SK-N-SH (cell line): ENCODE results near the gene DDAH2. TPM values are rescaled to one million over a fixed set of nuclear protein-coding genes. Genes with fewer than 3 reads are reported as not detected.

Source experiments
- CTCF ChIA-PET: fragments of 300-600, 350-600 bp; formaldehyde crosslinking; extraction: SDS; loops from one replicate; lab custom pipeline; 2021; lab: Yijun Ruan, JAX
- POLR2A ChIA-PET: fragments of 350-600 bp; sonication (Branson Sonifier 250); formaldehyde crosslinking; extraction: SDS; loops from one replicate; lab custom pipeline; 2020; ENCODE audit warnings: antibody characterized with exemption, inconsistent platforms; lab: Yijun Ruan, JAX
- DNase-seq: peaks from one replicate; pipeline ENCODE4 v3.0.0; 2012
- H2AFZ ChIP-seq: fragments of 200-600 bp; sonication (generic); 2 replicates; pipeline ENCODE4 v1.8.1; 2016; ENCODE audit warnings: antibody characterized with exemption, mild to moderate bottlenecking, low read depth
- H3F3A ChIP-seq: fragments of 200-600 bp; sonication (generic); replicated peaks from 2 replicates; pipeline ENCODE3; 2016; ENCODE audit warnings: antibody characterized with exemption, mild to moderate bottlenecking; ENCODE audit not compliant: insufficient read depth
- H3K27ac ChIP-seq, 2 experiments: fragments of 200-500 bp in 1 of 2; fragments of 200-600 bp in 1 of 2; sonication (Bioruptor generic) in 1 of 2; sonication (generic), shearing (Covaris generic) in 1 of 2; 2 replicates each; pipeline versions ENCODE4 v1.5.1 to v1.6.1; 2014 to 2016; ENCODE audit warnings: low read depth in 2 of 2, inconsistent platforms in 1 of 2, low read length in 1 of 2, mild to moderate bottlenecking in 1 of 2, mixed read lengths in 1 of 2
- H3K27me3 ChIP-seq: fragments of 200-600 bp; sonication (generic), shearing (Covaris generic); 2 replicates; pipeline ENCODE4 v1.6.1; 2016; ENCODE audit warnings: mixed run types; ENCODE audit not compliant: insufficient read depth
- H3K36me3 ChIP-seq, 2 experiments: fragments of 200-500 bp in 1 of 2; fragments of 200-600 bp in 1 of 2; sonication (Bioruptor generic) in 1 of 2; sonication (generic) in 1 of 2; replicated peaks in 1 of 2; 2 replicates each; pipeline versions ENCODE3 to v1.5.1; 2014 to 2016; ENCODE audit warnings: low read length in 1 of 2, mild to moderate bottlenecking in 1 of 2; ENCODE audit not compliant: insufficient read depth in 2 of 2, control insufficient read depth in 1 of 2
- H3K4me1 ChIP-seq, 2 experiments: fragments of 200-500 bp in 1 of 2; fragments of 200-600 bp in 1 of 2; sonication (Bioruptor generic) in 1 of 2; sonication (generic), shearing (Covaris generic) in 1 of 2; 2 replicates each; pipeline versions ENCODE4 v1.5.1 to v1.6.1; 2014 to 2016; ENCODE audit warnings: low read depth in 1 of 2, low read length in 1 of 2, mixed run types in 1 of 2; ENCODE audit not compliant: insufficient read depth in 2 of 2, control insufficient read depth in 1 of 2
- H3K4me2 ChIP-seq: fragments of 200-600 bp; sonication (generic), shearing (Covaris generic); 2 replicates; pipeline ENCODE4 v1.6.1; 2017; ENCODE audit warnings: mixed run types
- H3K4me3 ChIP-seq, 2 experiments: fragments of 200-500 bp in 1 of 2; fragments of 200-600 bp in 1 of 2; sonication (Bioruptor generic) in 1 of 2; sonication (generic), shearing (Covaris generic) in 1 of 2; 2 replicates each; pipeline versions ENCODE4 v1.5.1 to v1.8.1; 2014 to 2016; ENCODE audit warnings: low read depth in 2 of 2, inconsistent platforms in 1 of 2, low read length in 1 of 2, mild to moderate bottlenecking in 1 of 2, mixed read lengths in 1 of 2, moderate library complexity in 1 of 2
- H3K79me2 ChIP-seq: fragments of 200-600 bp; sonication (generic); 2 replicates; pipeline ENCODE4 v1.8.1; 2017; ENCODE audit warnings: mild to moderate bottlenecking; ENCODE audit not compliant: insufficient read depth
- H3K9ac ChIP-seq: fragments of 200-600 bp; sonication (generic); 2 replicates; pipeline ENCODE4 v1.6.1; 2017; ENCODE audit warnings: mixed run types
- H3K9me2 ChIP-seq: fragments of 200-600 bp; sonication (generic); 2 replicates; pipeline ENCODE4 v1.6.1; 2017; ENCODE audit warnings: mixed run types
- H3K9me3 ChIP-seq: fragments of 200-600 bp; sonication (generic); 2 replicates; pipeline ENCODE4 v1.6.1; 2017; ENCODE audit warnings: mixed run types, mild to moderate bottlenecking, moderate library complexity
- H4K20me1 ChIP-seq: fragments of 200-600 bp; sonication (generic); 2 replicates; pipeline ENCODE4 v1.6.1; 2017; ENCODE audit warnings: mild to moderate bottlenecking, mixed run types; ENCODE audit not compliant: insufficient read depth
- CHD2 ChIP-seq: fragments of 150-350 bp; IDR thresholded peaks from 2 replicates; pipeline ENCODE4 v1.6.1; 2018; ENCODE audit warnings: low read length; ENCODE audit not compliant: partially characterized antibody
- CTCF ChIP-seq: fragments of 200-600 bp; sonication (generic); IDR thresholded peaks from 2 replicates; pipeline ENCODE4 v1.6.1; 2017; ENCODE audit warnings: antibody characterized with exemption, mild to moderate bottlenecking, moderate library complexity
- ELF1 ChIP-seq: IDR thresholded peaks from 2 replicates; pipeline ENCODE4 v1.4.0; 2012
- EP300 ChIP-seq, 2 experiments: IDR thresholded peaks; 2 replicates each; pipeline versions ENCODE4 v1.4.0 to v1.6.1; 2012; ENCODE audit warnings: borderline replicate concordance in 1 of 2, low read depth in 1 of 2, low read length in 1 of 2
- EZH2phosphoT487 ChIP-seq: fragments of 200-600 bp; sonication (generic); IDR thresholded peaks from 2 replicates; pipeline ENCODE4 v1.6.1; 2017; ENCODE audit warnings: low read depth, mixed run types, mild to moderate bottlenecking, antibody characterized with exemption, moderate library complexity, borderline replicate concordance
- GABPA ChIP-seq: IDR thresholded peaks from 2 replicates; pipeline ENCODE4 v1.4.0; 2012; ENCODE audit warnings: low read depth, mild to moderate bottlenecking
- JUND ChIP-seq: IDR thresholded peaks from 2 replicates; pipeline ENCODE4 v1.4.0; 2012
- MEF2A ChIP-seq: IDR thresholded peaks from 2 replicates; pipeline ENCODE4 v1.4.0; 2012; ENCODE audit warnings: low read depth, borderline replicate concordance
- MXI1 ChIP-seq: IDR thresholded peaks from 2 replicates; pipeline ENCODE4 v1.6.1; 2012; ENCODE audit warnings: mild to moderate bottlenecking, low read depth, low read length, improper control_type of control experiment
- NFIC ChIP-seq: IDR thresholded peaks from 2 replicates; pipeline ENCODE4 v1.4.0; 2012; ENCODE audit warnings: borderline replicate concordance
- NRF1 ChIP-seq: IDR thresholded peaks from 2 replicates; pipeline ENCODE4 v1.6.1; 2012; ENCODE audit warnings: low read depth, mild to moderate bottlenecking, low read length
- PBX3 ChIP-seq: IDR thresholded peaks from 2 replicates; pipeline ENCODE4; 2012
- RAD21 ChIP-seq: IDR thresholded peaks from 2 replicates; pipeline ENCODE4 v1.6.1; 2012; ENCODE audit warnings: mild to moderate bottlenecking, low read length
- REST ChIP-seq: IDR thresholded peaks from 2 replicates; pipeline ENCODE4 v1.6.1; 2012; ENCODE audit warnings: mild to moderate bottlenecking, low read depth, low read length, moderate library complexity
- RFX5 ChIP-seq: IDR thresholded peaks from 2 replicates; pipeline ENCODE4 v1.6.1; 2012; ENCODE audit warnings: mild to moderate bottlenecking, improper control_type of control experiment, low read length
- RXRA ChIP-seq: IDR thresholded peaks from 2 replicates; pipeline ENCODE4 v1.4.0; 2012; ENCODE audit warnings: low read depth, mild to moderate bottlenecking, borderline replicate concordance
- SMC3 ChIP-seq: IDR thresholded peaks from 2 replicates; pipeline ENCODE4 v1.6.1; 2012; ENCODE audit warnings: low read depth, low read length, improper control_type of control experiment
- YY1 ChIP-seq: IDR thresholded peaks from 2 replicates; pipeline ENCODE4 v1.4.0; 2012; ENCODE audit warnings: low read depth, mild to moderate bottlenecking
- WGBS: methylation state at CpG from one replicate; pipeline ENCODE4 v1.1.6; 2017; ENCODE audit warnings: low lambda C conversion rate; 5-methylcytosine and 5-hydroxymethylcytosine counted together
- polyA plus RNA-seq, 3 experiments: library from polyadenylated mRNA; depleted of rRNA; stranded (reverse); fragments of >200 nt; gene quantifications; 2 replicates each; pipeline ENCODE4 v1.2.3, GENCODE V29; 2012

Gene DDAH2
- polyA plus RNA-seq, 1 of the 3 experiments (the other 2 are of a cell fraction): 180 TPM

DNA sequence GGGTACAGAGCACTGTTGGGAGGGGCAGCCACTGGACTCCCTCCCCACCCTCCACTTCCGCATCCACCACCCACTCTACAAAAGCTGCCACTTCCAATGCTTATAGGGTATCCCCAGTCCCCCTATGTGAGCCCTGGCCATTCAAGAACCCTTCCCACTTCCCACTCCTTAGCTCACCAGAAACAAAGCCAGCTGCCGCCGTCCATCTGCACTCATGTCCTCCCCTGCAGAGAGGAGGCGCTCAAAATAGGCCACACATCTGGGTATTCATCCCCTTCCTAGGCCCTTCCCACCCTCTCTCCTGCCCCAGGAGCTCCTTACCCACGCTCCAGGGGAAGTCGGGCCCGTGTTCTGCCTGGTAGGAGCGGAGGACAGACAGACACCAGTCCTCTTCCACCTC, 41.8 kb downstream of the DDAH2 start:
- Histone ChIP-seq H3K36me3 (peaks cover 8 to 46% of the 10 kb centered on the region in 2 experiments), H3K4me2 (no peak overlapping the region), H3K9me3 (no peaks in the 10 kb centered on the region), H4K20me1 (no peaks in the 10 kb centered on the region), H3F3A (no peaks in the 10 kb centered on the region), H2AFZ (no peak overlapping the region)
- 97% methylated on average over 8 of the region's 8 CpGs for WGBS
- TF ChIP-seq NRF1 (no peak), RFX5 (no peak), SMC3 (no peak), CHD2 (no peak), EP300 (IDR thresholded peaks at IDR 0.05; ENCODE audit: borderline replicate concordance in 1 of 2, low read depth in 1 of 2, low read length in 1 of 2) (no peak), NFIC (no peak), MXI1 (no peak), MEF2A (no peak), ELF1 (no peak), CTCF (no peak), EZH2phosphoT487 (no peak), YY1 (no peak), JUND (no peak), RXRA (no peak), REST (no peak), PBX3 (no peak), RAD21 (no peak), GABPA (no peak)
- TF ChIP-seq, all 33 proteins: peak for 0
- Histone ChIP-seq H3K27me3 (no peaks in the 10 kb centered on the region), H3K9ac (no peak overlapping the region), H3K4me1 (no peaks in the 10 kb centered on the region), H3K4me3 (no peak overlapping the region), H3K79me2 (no peaks in the 10 kb centered on the region), H3K9me2 (no peaks in the 10 kb centered on the region), H3K27ac (no peak overlapping the region)
- CTCF ChIA-PET: interaction anchor here (1.0 kb wide), 2 partner anchors 43 to 137 kb away, joined by 3 to 4 read pairs; no protein-coding TSS in a partner anchor
- DNase-seq: peak; percentile 15
- POLR2A ChIA-PET: no interaction called here
